Measurements from ENCODE around the gene PHACTR1.

The PHACTR1 gene

DNA sequence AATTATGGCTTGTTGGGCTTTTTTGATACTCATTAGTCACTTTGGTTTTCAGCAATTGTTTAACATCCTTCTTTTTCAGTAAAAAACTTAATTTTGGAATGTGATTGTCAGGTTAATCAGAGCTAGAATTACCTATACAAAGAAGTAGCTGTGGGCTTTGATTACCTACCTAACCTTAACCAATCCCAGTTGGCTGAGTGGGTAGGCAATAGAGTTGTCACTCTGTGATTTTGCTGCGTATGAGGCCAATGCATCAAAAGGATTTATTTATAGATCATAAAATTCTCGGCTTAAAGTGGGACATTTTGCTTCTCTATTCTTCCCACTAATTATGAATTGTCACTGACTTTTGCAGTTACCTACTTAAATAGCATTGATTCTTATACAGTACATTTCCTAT, 111.4 kb downstream of the PHACTR1 start:
- Histone ChIP-seq H3K9ac (ENCODE audit: low read length) (no peak overlapping the region), H3K4me1 (ENCODE audit: low read length) (no peaks in the 10 kb centered on the region), H3K27me3 (ENCODE audit: low read depth, low read length) (0 out of 2 replicates have a peak, but pooled peaks cover 3% of the 10 kb centered on the region), H3K27ac (ENCODE audit: low read length) (no peak overlapping the region), H2AFZ (ENCODE audit: low read depth, low read length) (no peak overlapping the region), H3K9me3 (ENCODE audit: insufficient read depth, low read length) (no peaks in the 10 kb centered on the region), H3K4me3 (ENCODE audit: low read length) (no peak overlapping the region), H4K20me1 (ENCODE audit: insufficient read depth, low read length) (no peaks in the 10 kb centered on the region), H3K36me3 (replicated peaks; ENCODE audit: low read depth, low read length) (no peaks in the 10 kb centered on the region), H3K79me2 (ENCODE audit: low read length) (no peaks in the 10 kb centered on the region), H3K4me2 (ENCODE audit: low read length) (no peak overlapping the region)
- TF ChIP-seq EZH2phosphoT487 (IDR thresholded peaks at IDR 0.05; ENCODE audit: low read depth): no peak
- TF ChIP-seq, protein P1, sequence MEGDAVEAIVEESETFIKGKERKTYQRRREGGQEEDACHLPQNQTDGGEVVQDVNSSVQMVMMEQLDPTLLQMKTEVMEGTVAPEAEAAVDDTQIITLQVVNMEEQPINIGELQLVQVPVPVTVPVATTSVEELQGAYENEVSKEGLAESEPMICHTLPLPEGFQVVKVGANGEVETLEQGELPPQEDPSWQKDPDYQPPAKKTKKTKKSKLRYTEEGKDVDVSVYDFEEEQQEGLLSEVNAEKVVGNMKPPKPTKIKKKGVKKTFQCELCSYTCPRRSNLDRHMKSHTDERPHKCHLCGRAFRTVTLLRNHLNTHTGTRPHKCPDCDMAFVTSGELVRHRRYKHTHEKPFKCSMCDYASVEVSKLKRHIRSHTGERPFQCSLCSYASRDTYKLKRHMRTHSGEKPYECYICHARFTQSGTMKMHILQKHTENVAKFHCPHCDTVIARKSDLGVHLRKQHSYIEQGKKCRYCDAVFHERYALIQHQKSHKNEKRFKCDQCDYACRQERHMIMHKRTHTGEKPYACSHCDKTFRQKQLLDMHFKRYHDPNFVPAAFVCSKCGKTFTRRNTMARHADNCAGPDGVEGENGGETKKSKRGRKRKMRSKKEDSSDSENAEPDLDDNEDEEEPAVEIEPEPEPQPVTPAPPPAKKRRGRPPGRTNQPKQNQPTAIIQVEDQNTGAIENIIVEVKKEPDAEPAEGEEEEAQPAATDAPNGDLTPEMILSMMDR (IDR thresholded peaks at IDR 0.05; ENCODE audit: low read depth, low read length): no peak

DNA sequence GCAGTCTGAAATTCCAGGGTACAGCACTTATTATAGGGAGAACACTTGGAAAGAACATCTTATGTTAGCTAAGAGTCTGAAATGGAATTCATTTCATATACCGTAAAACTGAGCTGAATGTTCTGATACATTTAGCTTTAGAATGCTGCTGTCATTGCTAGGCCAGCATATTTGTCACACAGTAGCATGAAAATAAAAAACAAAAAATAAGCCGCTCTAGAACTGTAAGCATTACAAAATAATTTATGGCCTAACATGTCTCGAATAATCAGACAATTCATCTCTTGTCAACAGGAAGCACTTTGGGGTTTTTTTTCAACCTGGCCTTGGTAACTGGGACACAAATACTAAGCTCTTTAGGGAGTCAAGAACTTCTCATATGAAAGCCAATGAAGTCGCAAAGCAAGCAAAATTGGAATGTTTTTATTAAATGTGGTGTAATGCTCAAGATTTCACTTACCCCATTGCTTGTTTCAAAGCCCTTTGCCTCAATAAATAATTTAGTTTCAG, 115.7 kb downstream of the PHACTR1 start:
- H3K4me2 ChIP-seq (ENCODE audit: low read length): no peak overlapping the region
- TF ChIP-seq, protein P1 (IDR thresholded peaks at IDR 0.05; ENCODE audit: low read depth, low read length): no peak
- H3K27ac ChIP-seq (ENCODE audit: low read length): no peak overlapping the region
- H3K4me1 ChIP-seq (ENCODE audit: low read length): no peaks in the 10 kb centered on the region
- H3K36me3 ChIP-seq (replicated peaks; ENCODE audit: low read depth, low read length): no peaks in the 10 kb centered on the region
- H3K27me3 ChIP-seq (ENCODE audit: low read depth, low read length): no peaks in the 10 kb centered on the region
- no peaks in the 10 kb centered on the region for H4K20me1 ChIP-seq (ENCODE audit: insufficient read depth, low read length)
- H2AFZ ChIP-seq (ENCODE audit: low read depth, low read length): no peak overlapping the region
- no peaks in the 10 kb centered on the region for H3K9me3 ChIP-seq (ENCODE audit: insufficient read depth, low read length)
- H3K4me3 ChIP-seq (ENCODE audit: low read length): no peak overlapping the region
- H3K79me2 ChIP-seq (ENCODE audit: low read length): no peaks in the 10 kb centered on the region
- no peak overlapping the region for H3K9ac ChIP-seq (ENCODE audit: low read length)

DNA sequence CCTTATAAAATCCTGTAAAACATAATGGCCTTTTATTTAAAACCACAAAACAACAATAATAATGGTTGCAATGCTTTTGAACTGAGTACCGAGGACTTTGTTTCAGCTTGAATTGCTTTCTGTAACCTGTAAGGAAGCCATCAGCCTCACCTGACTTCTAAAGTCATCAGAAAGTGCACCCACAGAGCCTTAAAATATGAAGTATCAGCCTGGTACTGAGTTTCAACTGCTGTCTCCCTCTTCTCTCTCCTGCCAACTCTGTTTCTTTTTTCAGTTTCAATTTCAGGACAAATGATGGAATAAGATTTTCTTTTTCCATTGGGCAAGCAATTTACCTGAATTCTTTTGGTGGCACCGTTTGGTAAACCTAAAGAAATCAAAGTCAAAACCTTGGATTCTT, 119.4 kb downstream of the PHACTR1 start:
- Histone ChIP-seq H3K27ac (ENCODE audit: low read length) (no peak overlapping the region), H3K9ac (ENCODE audit: low read length) (no peak overlapping the region), H3K4me2 (ENCODE audit: low read length) (no peak overlapping the region), H4K20me1 (ENCODE audit: insufficient read depth, low read length) (no peaks in the 10 kb centered on the region), H2AFZ (ENCODE audit: low read depth, low read length) (no peak overlapping the region), H3K36me3 (replicated peaks; ENCODE audit: low read depth, low read length) (no peaks in the 10 kb centered on the region), H3K4me3 (ENCODE audit: low read length) (no peak overlapping the region), H3K27me3 (ENCODE audit: low read depth, low read length) (no peaks in the 10 kb centered on the region), H3K9me3 (ENCODE audit: insufficient read depth, low read length) (no peaks in the 10 kb centered on the region), H3K4me1 (ENCODE audit: low read length) (no peaks in the 10 kb centered on the region), H3K79me2 (ENCODE audit: low read length) (no peaks in the 10 kb centered on the region)
- TF ChIP-seq, protein P1 (IDR thresholded peaks at IDR 0.05; ENCODE audit: low read depth, low read length): no peak
- no peak for TF ChIP-seq EZH2phosphoT487 (IDR thresholded peaks at IDR 0.05; ENCODE audit: low read depth)

DNA sequence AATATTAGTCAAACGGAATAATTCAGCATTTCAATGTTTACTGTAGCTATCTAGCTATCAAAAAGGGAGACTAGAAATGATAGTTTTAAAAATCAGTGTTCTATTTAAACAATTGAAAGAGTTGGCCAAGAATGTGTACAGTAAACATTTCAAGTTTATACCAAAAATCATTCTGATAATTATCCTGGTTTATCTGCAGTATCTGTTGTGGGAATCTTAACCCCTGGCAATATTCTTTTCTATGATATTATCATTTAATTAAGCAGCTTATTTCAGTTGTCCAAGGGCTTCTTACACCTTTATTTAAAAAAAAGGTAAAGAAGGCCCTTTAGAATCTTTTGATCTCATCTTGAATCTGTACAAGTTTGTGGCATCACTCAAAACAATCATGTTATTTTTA, 125.1 kb downstream of the PHACTR1 start:
- Histone ChIP-seq H4K20me1 (ENCODE audit: insufficient read depth, low read length) (no peaks in the 10 kb centered on the region), H3K4me1 (ENCODE audit: low read length) (no peaks in the 10 kb centered on the region), H2AFZ (ENCODE audit: low read depth, low read length) (no peak overlapping the region), H3K4me3 (ENCODE audit: low read length) (no peak overlapping the region), H3K27me3 (ENCODE audit: low read depth, low read length) (no peaks in the 10 kb centered on the region), H3K9me3 (ENCODE audit: insufficient read depth, low read length) (no peaks in the 10 kb centered on the region), H3K9ac (ENCODE audit: low read length) (no peak overlapping the region), H3K36me3 (replicated peaks; ENCODE audit: low read depth, low read length) (no peaks in the 10 kb centered on the region), H3K27ac (ENCODE audit: low read length) (no peak overlapping the region), H3K4me2 (ENCODE audit: low read length) (no peak overlapping the region), H3K79me2 (ENCODE audit: low read length) (no peaks in the 10 kb centered on the region)
- TF ChIP-seq, protein P1 (IDR thresholded peaks at IDR 0.05; ENCODE audit: low read depth, low read length): no peak
- no peak for TF ChIP-seq EZH2phosphoT487 (IDR thresholded peaks at IDR 0.05; ENCODE audit: low read depth)

Data from OCI-LY3 (cell line).